Parathyroid adenoma (tissue), 2 donors: ENCODE data around the gene AMZ2.

Source experiments
- H2AFZ ChIP-seq: fragments of 300-600 bp; sonication (generic); one replicate; pipeline ENCODE4 v1.7.0; 2017; ENCODE audit warnings: antibody characterized with exemption, mild to moderate bottlenecking
- H3K27ac ChIP-seq: fragments of 300-600 bp; sonication (generic); one replicate; pipeline ENCODE4 v1.7.0; 2017
- H3K27me3 ChIP-seq: fragments of 300-600 bp; sonication (generic); one replicate; pipeline ENCODE4 v1.7.0; 2017; ENCODE audit warnings: low read length; ENCODE audit not compliant: control insufficient read depth, insufficient read depth
- H3K36me3 ChIP-seq: fragments of 300-600 bp; sonication (generic); one replicate; pipeline ENCODE4 v1.7.0; 2017; ENCODE audit warnings: low read length; ENCODE audit not compliant: control insufficient read depth, insufficient read depth
- H3K4me1 ChIP-seq: fragments of 300-600 bp; sonication (generic); one replicate; pipeline ENCODE4 v1.7.0; 2017; ENCODE audit warnings: control low read depth
- H3K4me2 ChIP-seq: fragments of 300-600 bp; sonication (generic); one replicate; pipeline ENCODE4 v1.7.0; 2017; ENCODE audit warnings: low read length
- H3K4me3 ChIP-seq: fragments of 300-600 bp; sonication (generic); one replicate; pipeline ENCODE4 v1.7.0; 2017; ENCODE audit warnings: low read depth, low read length
- H3K79me2 ChIP-seq: fragments of 300-600 bp; sonication (generic); one replicate; pipeline ENCODE4 v1.7.0; 2017; ENCODE audit warnings: control low read depth
- H3K9ac ChIP-seq: fragments of 300-600 bp; sonication (generic); one replicate; pipeline ENCODE4 v1.7.0; 2017; ENCODE audit warnings: mild to moderate bottlenecking
- H3K9me3 ChIP-seq: fragments of 300-600 bp; sonication (generic); one replicate; pipeline ENCODE4 v1.7.0; 2017; ENCODE audit warnings: low read length; ENCODE audit not compliant: control insufficient read depth
- CTCF ChIP-seq: fragments of 300-600 bp; sonication (generic); IDR thresholded peaks from one replicate; pipeline ENCODE4 v1.7.0; 2017; ENCODE audit warnings: antibody characterized with exemption, mild to moderate bottlenecking
- donor health status: primary hyperparathyroidism.

The AMZ2 gene

GRCh38 chr17:68291836-68292688 is 44.2 kb downstream of the AMZ2 start:
- Histone ChIP-seq H3K27me3 (no peaks in the 10 kb centered on the region), H3K9me3 (no peaks in the 10 kb centered on the region), H3K9ac (no peak overlapping the region), H2AFZ (peak overlapping the region; percentile 89), H3K36me3 (no peaks in the 10 kb centered on the region), H3K4me1 (peaks cover 4% of the 10 kb centered on the region), H3K27ac (peak overlapping the region; percentile 12), H3K79me2 (no peaks in the 10 kb centered on the region), H3K4me2 (peak overlapping the region; percentile 93), H3K4me3 (peak overlapping the region; percentile 67)
- TF ChIP-seq CTCF, result no peak

- TF ChIP-seq CTCF, result no peak
- Histone ChIP-seq H3K4me1 (peaks cover 4% of the 10 kb centered on the region), H3K27ac (no peak overlapping the region), H3K9ac (no peak overlapping the region), H2AFZ (no peak overlapping the region), H3K9me3 (no peaks in the 10 kb centered on the region), H3K36me3 (no peaks in the 10 kb centered on the region), H3K79me2 (no peaks in the 10 kb centered on the region), H3K4me3 (no peak overlapping the region), H3K27me3 (no peaks in the 10 kb centered on the region), H3K4me2 (peak overlapping the region; percentile 93)
Measured at GRCh38 chr17:68292689-68293040, 44.8 kb downstream of the AMZ2 start.

GRCh38 chr17:68293490-68294195 is 45.8 kb downstream of the AMZ2 start:
- no peaks in the 10 kb centered on the region for H3K79me2 ChIP-seq
- no peak for TF ChIP-seq CTCF
- no peak overlapping the region for H3K4me2 ChIP-seq
- peaks cover 4% of the 10 kb centered on the region for H3K4me1 ChIP-seq
- no peak overlapping the region for H3K9ac ChIP-seq
- H3K27me3 ChIP-seq, result no peaks in the 10 kb centered on the region
- no peak overlapping the region for H2AFZ ChIP-seq
- no peak overlapping the region for H3K27ac ChIP-seq
- no peak overlapping the region for H3K4me3 ChIP-seq
- no peaks in the 10 kb centered on the region for H3K36me3 ChIP-seq
- H3K9me3 ChIP-seq, result no peaks in the 10 kb centered on the region

GRCh38 chr17:68294196-68294555 is 46.3 kb downstream of the AMZ2 start:
- H2AFZ ChIP-seq, result no peak overlapping the region
- no peak overlapping the region for H3K4me2 ChIP-seq
- no peak overlapping the region for H3K27ac ChIP-seq
- no peaks in the 10 kb centered on the region for H3K27me3 ChIP-seq
- no peak overlapping the region for H3K9ac ChIP-seq
- H3K36me3 ChIP-seq, result no peaks in the 10 kb centered on the region
- no peak for TF ChIP-seq CTCF
- H3K79me2 ChIP-seq, result no peaks in the 10 kb centered on the region
- H3K9me3 ChIP-seq, result no peaks in the 10 kb centered on the region
- peaks cover 4% of the 10 kb centered on the region for H3K4me1 ChIP-seq
- H3K4me3 ChIP-seq, result no peak overlapping the region
